ENCODE results near the gene USF1. TPM values are rescaled to one million over a fixed set of nuclear protein-coding genes. Genes with fewer than 3 reads are reported as not detected.
A peak's percentile ranks its signal among the peaks of the same experiment; 100 is the strongest.

Gene USF1
- total and polyA plus RNA-seq, 7 experiments from 2014 or later, result 3.9 to 115 (median 76.0) TPM

DNA sequence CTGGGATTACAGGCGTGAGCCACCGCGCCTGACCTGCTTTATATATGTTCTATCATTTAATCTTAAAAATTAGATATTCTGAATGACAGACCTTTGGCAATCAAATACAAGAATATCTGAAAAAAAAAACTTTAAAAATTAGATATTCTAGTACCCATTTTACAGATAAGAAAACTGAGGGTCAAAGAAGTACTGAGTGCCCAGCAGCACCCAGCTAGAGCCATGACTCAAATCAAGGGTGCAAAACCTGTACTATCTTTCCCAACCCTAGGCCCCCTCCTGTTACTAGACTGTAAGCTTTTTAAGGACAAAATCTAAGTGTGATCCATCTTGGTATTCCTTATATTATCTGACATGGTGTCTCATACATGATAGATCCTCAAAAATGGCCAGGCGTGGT is 15.6 kb upstream of the USF1 start:
- Histone ChIP-seq H3K9me3 (ENCODE audit: control insufficient read depth in 2 of 3, low read length in 3 of 3) (no peaks in the 10 kb centered on the region), H3K4me3 (ENCODE audit: low read length) (no peak overlapping the region), H3K4me1 (ENCODE audit: control insufficient read depth in 2 of 2, insufficient read depth in 2 of 2, low read length in 2 of 2) (peaks cover 44 to 56% of the 10 kb centered on the region in 2 donors), H3K27ac (ENCODE audit: low read depth, low read length) (peak overlapping the region; percentile 44), H3K27me3 (ENCODE audit: control insufficient read depth in 2 of 2, insufficient read depth in 2 of 2, low read length in 2 of 2) (no peaks in the 10 kb centered on the region), H3K36me3 (ENCODE audit: control insufficient read depth in 2 of 3, insufficient read depth in 3 of 3, low read length in 3 of 3) (peaks cover 11 to 64% (median 15%) of the 10 kb centered on the region in 3 experiments)
- Mint-ChIP-seq H3K4me1 (peaks cover 47 to 81% (median 60%) of the 10 kb centered on the region in 7 donors), H3K4me3 (peak overlapping the region in 4 of 10 donors; percentile 30 to 77 (median 70)), H3K36me3 (peaks cover 4 to 38% (median 13%) of the 10 kb centered on the region in 5 donors), H3K27ac (peak overlapping the region in 7 of 9 donors; percentile 2 to 90 (median 84)), H3K9me3 (no peaks in the 10 kb centered on the region), H3K27me3 (no peaks in the 10 kb centered on the region)
- DNase-seq, result no peak
- ChIA-PET CTCF (interaction anchor here (0.5 to 0.8 kb wide), 2 partner anchors 15 to 322 kb away, joined by 4 to 5 read pairs; no protein-coding TSS in a partner anchor), POLR2A (interaction anchor here (0.9 to 4.7 kb wide), 6 partner anchors 8 to 71 kb away, joined by 3 to 44 read pairs (median 5); partner anchors contain the start of genes ARHGAP30, DEDD and USF1)
- no peak for ATAC-seq
- intact Hi-C loops (cut with micrococcal nuclease), result no loop called here

DNA sequence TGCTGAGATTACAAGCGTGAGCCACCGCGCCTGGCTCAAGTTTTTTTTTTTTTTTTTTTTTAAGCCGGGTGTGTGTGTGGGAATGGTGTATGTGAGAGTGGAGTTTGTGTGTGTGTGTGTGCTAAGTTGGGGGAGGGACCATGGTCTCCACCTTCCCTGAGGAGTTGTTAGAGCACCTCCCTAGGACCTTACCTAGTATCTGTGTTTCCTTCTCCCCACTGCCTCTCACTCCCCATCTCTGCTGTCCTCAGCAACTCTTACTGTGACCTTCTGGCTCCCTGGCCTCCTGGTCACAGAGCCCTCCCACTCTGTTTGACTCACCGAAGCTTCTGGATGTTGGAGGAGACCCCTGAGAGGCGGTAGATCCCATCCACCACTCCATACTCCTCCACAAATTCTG is 13.5 kb upstream of the USF1 start:
- ChIA-PET CTCF (interaction anchor here (0.6 to 1.1 kb wide), 2 partner anchors 39 to 427 kb away, joined by 3 to 4 read pairs; partner anchors contain the start of gene KLHDC9), POLR2A (interaction anchor here (1.1 to 4.7 kb wide), 3 partner anchors 10 to 21 kb away, joined by 4 to 44 read pairs (median 11); partner anchors contain the start of genes ARHGAP30, TSTD1 and USF1)
- Histone ChIP-seq H3K27ac (ENCODE audit: low read depth, low read length) (peak overlapping the region; percentile 49), H3K27me3 (ENCODE audit: control insufficient read depth in 2 of 2, insufficient read depth in 2 of 2, low read length in 2 of 2) (no peaks in the 10 kb centered on the region), H3K4me1 (ENCODE audit: control insufficient read depth in 2 of 2, insufficient read depth in 2 of 2, low read length in 2 of 2) (peaks cover 25 to 39% of the 10 kb centered on the region in 2 donors), H3K36me3 (ENCODE audit: control insufficient read depth in 2 of 3, insufficient read depth in 3 of 3, low read length in 3 of 3) (peaks cover 25 to 67% (median 28%) of the 10 kb centered on the region in 3 experiments), H3K4me3 (ENCODE audit: low read length) (no peak overlapping the region), H3K9me3 (ENCODE audit: control insufficient read depth in 2 of 3, low read length in 3 of 3) (no peaks in the 10 kb centered on the region)
- ATAC-seq (no peak), DNase-seq (no peak)
- Mint-ChIP-seq H3K27me3 (no peaks in the 10 kb centered on the region), H3K4me1 (peaks cover 40 to 69% (median 51%) of the 10 kb centered on the region in 7 donors), H3K36me3 (peaks cover 5 to 48% (median 16%) of the 10 kb centered on the region in 5 donors), H3K4me3 (peak overlapping the region in 4 of 10 donors; percentile 21 to 62 (median 48)), H3K9me3 (no peaks in the 10 kb centered on the region), H3K27ac (peak overlapping the region in 8 of 9 donors; percentile 72 to 90 (median 81))
- intact Hi-C loops (cut with micrococcal nuclease), result loop anchor here in 1 of 2 donors (1.0 kb wide), 1 partner anchor 10 kb away; the partner anchor contains the start of gene ARHGAP30

DNA sequence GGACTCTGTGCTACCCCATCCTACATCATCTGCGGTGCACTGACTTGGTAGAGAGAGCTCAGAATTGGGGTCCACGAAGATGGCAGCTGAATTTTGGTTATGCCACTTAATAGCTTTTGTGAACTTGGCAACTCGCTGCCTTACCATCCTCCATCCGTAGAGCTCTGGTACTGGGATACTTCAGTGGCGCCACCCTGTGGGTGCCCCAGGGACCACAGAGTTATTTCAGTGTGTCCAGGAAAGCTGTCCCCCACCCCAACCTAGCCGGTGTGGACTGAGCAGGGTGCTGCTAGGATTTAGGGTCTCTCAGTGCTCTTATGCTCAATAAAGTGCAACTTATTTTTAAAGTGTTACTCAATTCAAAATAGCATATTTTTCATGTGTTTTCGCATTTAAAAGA is 9.0 kb upstream of the USF1 start:
- peaks cover 20 to 40% (median 36%) of the 10 kb centered on the region in 7 donors for H3K4me1 Mint-ChIP-seq
- H3K27ac Mint-ChIP-seq, result peak overlapping the region in 3 of 9 donors; percentile 25 to 39 (median 26)
- intact Hi-C loops (cut with micrococcal nuclease), result no loop called here
- Histone ChIP-seq H3K36me3 (ENCODE audit: control insufficient read depth in 2 of 3, insufficient read depth in 3 of 3, low read length in 3 of 3) (peaks cover 63 to 89% (median 64%) of the 10 kb centered on the region in 3 experiments), H3K9me3 (ENCODE audit: control insufficient read depth in 2 of 3, low read length in 3 of 3) (no peaks in the 10 kb centered on the region), H3K4me3 (ENCODE audit: low read length) (no peak overlapping the region), H3K27ac (ENCODE audit: low read depth, low read length) (peak overlapping the region; percentile 19), H3K27me3 (ENCODE audit: control insufficient read depth in 2 of 2, insufficient read depth in 2 of 2, low read length in 2 of 2) (no peaks in the 10 kb centered on the region), H3K4me1 (ENCODE audit: control insufficient read depth in 2 of 2, insufficient read depth in 2 of 2, low read length in 2 of 2) (peaks cover 5 to 8% of the 10 kb centered on the region in 2 donors)
- no peak for DNase-seq
- CTCF ChIA-PET, result interaction anchor here (0.8 to 2.0 kb wide), 6 partner anchors 10 to 58 kb away, joined by 3 to 6 read pairs (median 4); partner anchors contain the start of gene ARHGAP30
- POLR2A ChIA-PET, result interaction anchor here (0.5 to 5.9 kb wide), 7 partner anchors 9 to 875 kb away, joined by 3 to 36 read pairs (median 4); partner anchors contain the start of genes ARHGAP30, TSTD1 and USF1
- H3K27me3 Mint-ChIP-seq, result no peaks in the 10 kb centered on the region
- ATAC-seq, result no peak
- H3K4me3 Mint-ChIP-seq, result no peak overlapping the region
- H3K9me3 Mint-ChIP-seq, result no peaks in the 10 kb centered on the region
- peaks cover 5 to 62% (median 27%) of the 10 kb centered on the region in 5 donors for H3K36me3 Mint-ChIP-seq

DNA sequence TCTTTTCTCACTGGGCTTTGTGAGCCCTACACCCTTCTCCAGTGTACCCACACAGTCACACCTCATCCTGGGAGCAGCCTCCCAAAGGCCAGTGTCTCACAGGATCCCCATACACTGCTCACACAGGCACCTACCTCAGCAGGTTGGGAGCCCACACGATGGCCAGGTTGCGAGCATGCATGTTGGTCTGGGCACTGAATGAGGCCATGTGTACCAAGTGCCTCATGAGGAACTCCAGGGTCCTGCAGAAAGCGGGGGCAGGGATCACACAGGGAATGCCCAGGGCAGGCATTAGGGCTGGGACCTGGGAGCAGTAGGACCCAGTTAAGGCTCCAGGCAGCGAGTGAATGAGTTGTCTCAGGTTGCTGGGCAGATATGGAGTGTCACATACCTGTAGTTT is 8.5 kb upstream of the USF1 start:
- Histone ChIP-seq H3K9me3 (ENCODE audit: control insufficient read depth in 2 of 3, low read length in 3 of 3) (no peaks in the 10 kb centered on the region), H3K27me3 (ENCODE audit: control insufficient read depth in 2 of 2, insufficient read depth in 2 of 2, low read length in 2 of 2) (no peaks in the 10 kb centered on the region), H3K27ac (ENCODE audit: low read depth, low read length) (peak overlapping the region; percentile 19), H3K4me3 (ENCODE audit: low read length) (no peak overlapping the region), H3K4me1 (ENCODE audit: control insufficient read depth in 2 of 2, insufficient read depth in 2 of 2, low read length in 2 of 2) (peaks cover 0 to 4% of the 10 kb centered on the region in 2 donors), H3K36me3 (ENCODE audit: control insufficient read depth in 2 of 3, insufficient read depth in 3 of 3, low read length in 3 of 3) (peaks cover 69 to 89% (median 70%) of the 10 kb centered on the region in 3 experiments)
- ChIA-PET CTCF (interaction anchor here (1.2 to 2.0 kb wide), 5 partner anchors 11 to 42 kb away, joined by 3 to 6 read pairs (median 3); partner anchors contain the start of gene ARHGAP30), POLR2A (interaction anchor here (0.5 to 5.9 kb wide), 7 partner anchors 8 to 874 kb away, joined by 3 to 36 read pairs (median 4); partner anchors contain the start of genes ARHGAP30, TSTD1 and USF1)
- Mint-ChIP-seq H3K36me3 (peaks cover 5 to 62% (median 28%) of the 10 kb centered on the region in 5 donors), H3K4me3 (no peak overlapping the region), H3K27me3 (no peaks in the 10 kb centered on the region), H3K9me3 (no peaks in the 10 kb centered on the region), H3K4me1 (peaks cover 16 to 34% (median 30%) of the 10 kb centered on the region in 7 donors), H3K27ac (peak overlapping the region in 3 of 9 donors; percentile 17 to 69 (median 41))
- ATAC-seq, result no peak
- no peak for DNase-seq
- intact Hi-C loops (cut with micrococcal nuclease), result no loop called here

GRCh38 chr1:161052899-161053298 is 7.1 kb upstream of the USF1 start:
- Mint-ChIP-seq H3K27me3 (no peaks in the 10 kb centered on the region), H3K4me1 (peaks cover 24 to 38% (median 32%) of the 10 kb centered on the region in 7 donors), H3K9me3 (no peaks in the 10 kb centered on the region), H3K27ac (peak overlapping the region in 6 of 9 donors; percentile 11 to 84 (median 59)), H3K36me3 (peaks cover 13 to 71% (median 37%) of the 10 kb centered on the region in 5 donors), H3K4me3 (no peak overlapping the region)
- no peaks in the 10 kb centered on the region for H3K9me3 ChIP-seq (ENCODE audit: control insufficient read depth in 2 of 3, low read length in 3 of 3)
- intact Hi-C loops (cut with micrococcal nuclease), result no loop called here
- H3K27me3 ChIP-seq (ENCODE audit: control insufficient read depth in 2 of 2, insufficient read depth in 2 of 2, low read length in 2 of 2), result no peaks in the 10 kb centered on the region
- H3K36me3 ChIP-seq (ENCODE audit: control insufficient read depth in 2 of 3, insufficient read depth in 3 of 3, low read length in 3 of 3), result peaks cover 70 to 94% (median 72%) of the 10 kb centered on the region in 3 experiments
- H3K4me1 ChIP-seq (ENCODE audit: control insufficient read depth in 2 of 2, insufficient read depth in 2 of 2, low read length in 2 of 2), result peaks cover 0 to 4% of the 10 kb centered on the region in 2 donors
- POLR2A ChIA-PET, result interaction anchor here (1.2 to 16.0 kb wide), 3 partner anchors 16 to 45 kb away, joined by 3 to 377 read pairs (median 36); partner anchors contain the start of genes ARHGAP30 and KLHDC9
- no peak for ATAC-seq
- no peak overlapping the region for H3K4me3 ChIP-seq (ENCODE audit: low read length)
- peak overlapping the region; percentile 14 for H3K27ac ChIP-seq (ENCODE audit: low read depth, low read length)
- CTCF ChIA-PET, result no interaction called here
- no peak for DNase-seq

- peaks cover 8 to 64% (median 31%) of the 10 kb centered on the region in 5 donors for H3K36me3 Mint-ChIP-seq
- POLR2A ChIA-PET, result interaction anchor here (0.6 to 16.0 kb wide), 6 partner anchors 10 to 92 kb away, joined by 3 to 377 read pairs (median 4); partner anchors contain the start of gene ARHGAP30
- DNase-seq (no peak), ATAC-seq (no peak)
- H3K4me1 ChIP-seq (ENCODE audit: control insufficient read depth in 2 of 2, insufficient read depth in 2 of 2, low read length in 2 of 2), result peaks cover 5 to 9% of the 10 kb centered on the region in 2 donors
- H3K36me3 ChIP-seq (ENCODE audit: control insufficient read depth in 2 of 3, insufficient read depth in 3 of 3, low read length in 3 of 3), result peaks cover 57 to 81% (median 59%) of the 10 kb centered on the region in 3 experiments
- H3K4me3 ChIP-seq (ENCODE audit: low read length), result no peak overlapping the region
- peak overlapping the region in 3 of 9 donors; percentile 47 to 62 (median 55) for H3K27ac Mint-ChIP-seq
- CTCF ChIA-PET, result interaction anchor here (0.9 kb wide), 1 partner anchor 46 kb away, joined by 6 read pairs; no protein-coding TSS in a partner anchor
- H3K27ac ChIP-seq (ENCODE audit: low read depth, low read length), result no peak overlapping the region
- H3K27me3 ChIP-seq (ENCODE audit: control insufficient read depth in 2 of 2, insufficient read depth in 2 of 2, low read length in 2 of 2), result no peaks in the 10 kb centered on the region
- no peaks in the 10 kb centered on the region for H3K9me3 Mint-ChIP-seq
- H3K9me3 ChIP-seq (ENCODE audit: control insufficient read depth in 2 of 3, low read length in 3 of 3), result no peaks in the 10 kb centered on the region
- intact Hi-C loops (cut with micrococcal nuclease), result no loop called here
- no peaks in the 10 kb centered on the region for H3K27me3 Mint-ChIP-seq
- no peak overlapping the region for H3K4me3 Mint-ChIP-seq
- peaks cover 26 to 37% (median 29%) of the 10 kb centered on the region in 7 donors for H3K4me1 Mint-ChIP-seq
These were observed 5.4 kb upstream of the USF1 start for GRCh38 chr1:161051219-161051618.
